GM18505 (cell line): ENCODE data around the gene ARPC1B.
A peak's percentile ranks its signal among the peaks of the same experiment; 100 is the strongest.
"Not testable (repeated sequence)": the region's sequence is repeated elsewhere in the genome, so short reads cannot be mapped to it uniquely, and the experiment has no call there.

Experiments used
- ATAC-seq: cut with Tn5 transposase; IDR thresholded peaks from one replicate; pipeline ENCODE4 v1.9.1; 2021; ENCODE audit not compliant: unreplicated experiment
- POLR2A ChIP-seq: IDR thresholded peaks from 4 replicates; pipeline ENCODE4 v1.6.1; 2011; ENCODE audit warnings: borderline replicate concordance; ENCODE audit not compliant: insufficient read depth, insufficient read length; ENCODE audit errors: extremely low read depth

ARPC1B gene

DNA sequence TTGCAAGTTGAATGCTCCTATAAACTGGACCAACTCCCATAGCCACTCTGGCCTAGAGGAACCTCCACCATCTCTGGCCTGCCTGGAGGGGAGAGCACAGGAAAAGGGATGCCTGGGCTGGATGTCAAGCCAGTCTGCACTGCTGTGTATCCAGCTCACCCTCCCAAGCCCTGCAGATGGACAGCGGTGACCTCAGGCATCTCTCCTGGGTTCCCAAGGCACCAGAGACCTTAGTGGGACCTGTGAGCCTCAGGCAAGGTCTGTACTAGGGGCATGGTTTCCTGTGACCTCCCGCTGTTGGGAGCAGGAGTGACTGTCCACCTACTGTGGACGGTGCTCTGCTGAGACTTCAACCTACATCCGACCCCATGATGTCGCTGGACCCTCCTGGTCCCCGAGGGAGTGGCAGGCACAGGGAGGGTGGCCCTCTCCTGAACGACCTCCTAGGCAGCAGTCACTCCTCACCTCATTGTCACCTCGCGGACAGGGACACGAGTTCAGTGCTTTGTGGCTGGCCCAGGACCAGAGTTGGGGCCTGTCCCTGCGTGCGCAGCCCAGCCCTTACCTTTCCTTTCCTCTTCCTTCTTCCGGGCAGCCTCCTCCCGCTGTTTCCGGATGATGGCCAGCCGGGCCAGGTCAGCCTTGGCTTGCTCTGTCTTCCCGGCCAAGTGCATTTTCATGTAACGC lies 22.9 kb downstream of the ARPC1B start:
- peak; percentile 36 for TF ChIP-seq POLR2A
- no peak for ATAC-seq

DNA sequence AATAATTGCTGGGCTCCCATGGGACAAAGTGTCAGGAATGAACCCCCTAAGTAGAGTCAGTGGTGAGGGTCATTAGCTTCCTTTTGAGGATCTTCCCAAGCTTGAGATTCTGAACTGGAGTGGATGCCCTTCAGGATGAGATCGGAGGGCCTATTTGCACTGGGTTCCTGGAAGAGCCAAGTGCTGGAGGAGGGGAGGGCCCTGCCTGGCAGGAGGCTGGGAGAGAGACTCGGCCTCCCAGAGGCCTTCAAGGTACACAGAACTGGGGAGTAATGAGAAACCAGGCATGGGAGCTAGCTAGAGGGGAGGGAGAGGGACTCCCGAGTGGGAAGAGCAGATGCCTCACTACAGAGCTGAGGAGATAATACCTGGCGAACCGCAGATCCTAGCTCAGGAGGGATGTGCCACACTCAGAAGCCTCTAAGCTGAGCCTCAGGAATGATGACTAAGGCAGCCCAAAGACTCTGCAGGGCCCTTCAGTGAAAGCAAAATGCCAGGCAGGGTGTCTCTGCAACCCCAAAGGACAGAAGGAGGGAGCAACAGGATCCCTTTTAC lies 24.4 kb downstream of the ARPC1B start:
- no peak for ATAC-seq

DNA sequence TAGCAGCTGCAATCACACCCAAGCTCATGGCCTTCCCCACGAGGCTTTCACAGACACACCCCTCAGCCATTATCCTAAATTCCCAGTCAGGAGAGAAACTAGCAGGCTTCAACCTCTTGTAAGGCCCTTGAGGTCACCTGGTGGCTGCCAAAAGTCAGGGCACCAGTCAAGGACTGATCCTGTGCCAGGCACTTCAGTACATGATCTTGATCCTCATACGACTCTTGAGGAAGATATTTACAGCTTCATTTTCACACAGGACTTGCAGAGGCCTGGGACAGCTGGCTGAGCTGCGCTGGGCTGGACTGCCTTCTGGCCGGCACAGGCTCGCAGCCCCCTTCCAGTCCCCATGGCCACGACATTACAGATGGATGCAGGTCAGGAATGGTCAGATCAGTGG lies 25.1 kb downstream of the ARPC1B start:
- TF ChIP-seq POLR2A: no peak

More for the DNA sequence above, 24.4 kb downstream of the ARPC1B start:
- no peak for TF ChIP-seq POLR2A

DNA sequence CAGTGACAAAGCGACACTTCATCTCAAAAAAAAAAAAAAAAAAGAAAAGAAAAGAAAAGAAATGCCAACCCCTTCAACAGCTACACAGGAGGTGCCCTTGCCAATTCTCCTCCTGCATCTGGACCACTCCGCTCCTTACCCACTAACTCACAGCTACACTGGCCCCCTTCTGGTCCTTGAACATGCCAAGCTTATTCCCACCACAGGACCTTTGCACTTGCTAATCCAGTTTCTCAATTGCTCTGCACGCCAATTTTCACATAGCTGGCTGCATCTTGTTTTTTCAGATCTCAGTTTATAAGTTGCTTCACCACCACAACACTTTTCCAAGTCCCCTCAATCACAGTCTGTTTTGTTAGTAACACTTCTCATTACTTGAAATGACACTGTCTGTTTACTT lies 28.3 kb downstream of the ARPC1B start:
- TF ChIP-seq POLR2A: no peak
- no peak for ATAC-seq

More for the DNA sequence above, 25.1 kb downstream of the ARPC1B start:
- ATAC-seq: no peak

DNA sequence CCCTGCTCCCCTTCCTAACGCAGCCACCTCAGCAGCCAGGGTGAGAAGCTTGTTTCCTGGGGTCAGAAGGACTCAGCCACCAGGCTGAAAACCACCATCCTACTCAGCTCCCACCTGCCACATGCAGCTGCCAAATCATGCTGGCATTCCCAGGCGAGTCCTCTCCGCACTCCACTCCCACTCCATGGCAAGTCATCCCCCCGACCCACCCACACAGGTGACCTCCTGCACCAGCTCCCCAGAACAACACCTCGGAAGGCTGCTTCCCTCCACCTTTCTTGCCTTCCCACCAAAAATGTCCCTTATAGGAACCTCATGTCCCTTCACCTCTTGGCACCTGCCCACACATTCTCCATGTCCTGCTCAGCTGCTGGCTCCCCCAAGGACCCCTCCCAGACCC lies 29.2 kb downstream of the ARPC1B start:
- TF ChIP-seq POLR2A: no peak
- ATAC-seq: no peak

DNA sequence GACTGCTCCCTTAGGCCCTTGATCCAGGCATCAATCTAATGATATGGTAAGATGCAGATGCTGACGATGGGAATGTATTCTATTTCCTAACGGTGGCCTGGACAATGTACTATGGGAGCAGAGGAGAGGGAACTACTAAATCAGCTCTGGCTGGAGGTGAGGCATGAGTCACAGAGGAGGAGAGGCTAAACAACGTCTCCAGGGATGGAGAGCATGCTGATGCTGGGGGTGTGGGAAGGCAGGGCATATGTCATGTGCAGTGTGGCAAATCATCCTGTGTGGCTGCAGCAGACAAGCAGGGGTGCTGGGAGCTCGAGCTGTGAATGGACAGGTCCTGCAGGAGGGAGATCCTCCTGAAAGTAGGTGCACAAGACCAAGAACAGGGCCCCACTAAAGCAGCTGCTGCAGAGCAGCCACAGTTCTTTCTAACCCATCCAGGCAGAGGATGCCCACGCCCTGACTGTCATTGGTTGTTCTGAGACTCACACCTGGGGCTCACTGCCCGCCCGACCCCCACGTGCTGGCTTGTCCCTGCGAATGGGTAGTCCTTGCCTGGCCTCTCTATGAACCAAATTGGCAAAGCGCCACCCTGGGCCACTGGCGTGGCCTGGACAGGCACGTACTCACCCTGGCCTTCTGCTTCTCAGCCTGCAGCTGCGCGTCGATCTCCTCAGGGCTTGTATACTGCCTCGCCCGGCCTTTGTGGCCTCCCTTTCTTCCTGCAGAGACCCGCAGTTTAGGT lies 29.9 kb downstream of the ARPC1B start:
- no peak for TF ChIP-seq POLR2A
- ATAC-seq: no peak

DNA sequence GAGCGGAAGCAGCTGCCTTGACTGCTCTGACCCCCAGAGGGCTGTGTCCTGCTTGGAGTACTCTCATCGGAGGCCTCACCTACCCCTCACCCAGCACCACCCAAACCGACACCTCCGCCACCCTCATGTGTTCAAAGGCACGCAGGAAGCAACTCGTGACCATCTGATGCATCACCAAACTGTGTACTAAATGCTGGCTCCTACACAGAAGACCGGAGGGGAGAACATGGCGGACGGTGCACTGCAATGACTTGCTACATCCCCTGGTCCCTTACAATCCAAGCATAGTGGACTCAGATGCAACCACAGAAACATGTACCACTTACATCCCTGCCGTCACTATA lies 30.4 kb downstream of the ARPC1B start:
- no peak for ATAC-seq
- TF ChIP-seq POLR2A: no peak

DNA sequence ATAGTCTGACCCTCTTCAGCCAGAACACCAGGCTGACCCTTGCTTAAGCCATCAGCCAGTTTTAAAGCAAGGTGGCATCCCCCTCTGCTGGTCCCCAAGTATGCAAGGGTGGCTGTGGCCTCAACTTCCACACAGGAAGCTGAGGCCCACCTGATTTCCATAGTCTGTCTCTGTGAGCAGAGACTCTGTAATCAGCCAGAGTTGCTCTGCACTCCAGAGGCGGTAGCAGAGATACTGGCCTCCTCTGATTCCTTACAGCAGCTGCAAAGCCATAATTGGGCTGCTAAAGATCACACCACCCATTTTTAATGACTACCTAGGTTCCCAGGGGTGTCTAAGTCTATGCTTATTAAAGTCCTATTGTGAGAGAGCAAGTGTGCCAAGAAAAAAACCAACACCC lies 32.0 kb downstream of the ARPC1B start:
- ATAC-seq: no peak
- TF ChIP-seq POLR2A: no peak

DNA sequence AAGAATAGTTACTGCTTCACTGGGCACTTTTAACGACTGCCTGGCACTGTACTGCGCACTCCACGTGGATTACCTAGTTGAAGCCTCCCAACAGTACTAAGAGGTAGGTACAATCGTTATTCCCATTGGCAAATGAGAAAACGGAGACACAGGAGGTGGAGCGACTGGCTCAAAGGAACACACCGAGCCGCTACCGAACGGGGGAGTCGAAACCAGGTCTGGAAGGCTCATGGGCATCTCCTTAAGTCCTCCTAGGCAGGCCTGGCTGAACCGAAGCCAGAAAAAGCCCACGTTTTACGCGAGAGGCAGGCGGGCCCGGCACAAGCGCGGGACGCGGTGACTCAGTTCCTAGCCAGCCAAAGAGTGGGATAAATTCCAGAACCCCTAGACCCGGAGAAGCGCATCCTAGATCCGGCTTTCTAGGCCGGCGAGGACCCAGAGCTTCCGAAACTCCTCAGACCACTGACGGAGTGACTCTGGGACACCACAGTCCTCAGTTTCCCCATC lies 33.4 kb downstream of the ARPC1B start:
- TF ChIP-seq POLR2A: no peak
- ATAC-seq: peak; percentile 6

DNA sequence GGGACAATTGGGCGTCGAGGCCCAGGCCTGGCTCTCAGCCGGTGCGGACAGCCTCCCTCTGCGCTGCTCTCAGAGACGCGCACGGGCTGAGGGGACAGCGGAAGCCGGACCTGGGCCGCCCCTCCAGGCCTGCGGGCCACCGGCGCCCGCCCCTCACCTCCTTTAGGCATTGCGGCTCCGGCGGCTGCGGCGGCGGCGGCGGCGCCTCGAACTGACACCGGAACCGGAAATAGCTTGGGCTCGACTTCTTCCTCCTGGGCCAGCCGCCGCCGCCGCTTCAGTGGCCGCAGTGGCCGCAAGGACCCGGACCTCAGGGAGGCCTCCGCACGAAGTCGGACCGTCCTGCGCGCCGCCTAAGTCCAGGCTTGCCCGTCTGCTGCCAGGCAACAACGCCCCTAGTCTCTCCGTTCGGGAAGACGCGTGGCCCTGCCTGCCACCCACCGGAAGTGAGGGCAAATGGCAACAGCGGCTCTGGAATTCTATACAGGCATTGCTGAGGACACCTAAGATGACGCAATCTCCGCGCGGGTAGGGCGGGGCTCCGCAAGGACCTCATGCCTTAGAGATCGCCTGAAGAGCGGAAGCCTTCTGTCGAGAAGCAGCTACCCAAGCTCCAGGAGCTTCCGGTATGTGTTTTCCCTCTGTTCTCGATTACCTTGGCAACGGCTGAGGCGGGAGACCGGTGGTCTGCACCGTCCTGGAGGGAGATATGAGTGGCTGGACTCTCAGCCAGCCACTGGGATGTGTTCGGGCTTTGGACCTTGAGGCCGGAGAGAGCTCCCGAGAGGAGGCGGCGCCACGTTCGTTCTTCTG lies 34.1 kb downstream of the ARPC1B start, which contains the start of the genes BUD31 and PDAP1:
TSS of gene BUD31 (plus strand) at position 591 of the 813 bp plus-strand sequence. CDS start 2,124 bp downstream, outside the sequence.
TSS of gene PDAP1 (minus strand) at position 219 of the 813 bp plus-strand sequence. CDS start at position 170, 49 bp downstream.
- peak; percentile 73 for ATAC-seq
- TF ChIP-seq POLR2A: peak; percentile 95

DNA sequence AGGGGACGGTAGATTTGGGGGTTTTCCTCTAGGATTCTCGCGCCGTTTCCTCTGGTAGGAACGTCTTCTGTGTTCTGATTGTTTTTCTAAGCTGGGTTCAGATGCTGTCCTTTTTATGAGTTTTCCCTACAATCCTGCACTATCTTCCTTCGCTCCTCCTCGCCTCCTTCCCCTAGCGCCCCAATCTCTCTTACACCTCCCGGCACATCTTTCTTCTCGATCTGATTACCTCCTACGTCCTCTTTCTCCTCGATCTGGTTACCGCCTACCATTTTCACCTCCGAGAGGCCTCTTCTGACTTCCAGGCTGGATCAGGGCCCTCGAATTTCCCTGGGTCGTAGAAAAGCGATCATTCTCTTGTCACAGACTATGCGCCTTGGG lies 34.7 kb downstream of the ARPC1B start:
- peak; percentile 4 for ATAC-seq
- TF ChIP-seq POLR2A: no peak

DNA sequence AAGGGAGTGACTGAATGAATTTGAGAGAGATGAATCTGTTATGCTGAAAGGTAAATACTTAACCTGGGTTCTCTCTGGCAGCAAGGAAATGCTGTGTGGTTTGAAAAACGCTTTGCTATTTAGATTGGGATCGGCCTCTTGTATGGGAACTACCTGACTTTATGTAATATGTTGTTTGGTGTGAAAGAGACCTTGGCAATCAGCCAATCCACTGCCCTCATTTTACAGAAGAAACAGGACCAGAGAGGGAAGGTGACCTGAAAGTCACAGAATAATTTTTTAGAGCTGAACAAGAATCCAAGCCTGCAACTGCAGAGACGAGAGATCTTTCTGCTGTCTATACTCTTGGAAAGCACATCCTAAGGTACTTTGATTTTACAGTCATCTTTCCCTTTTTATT lies 35.3 kb downstream of the ARPC1B start:
- TF ChIP-seq POLR2A: no peak
- no peak for ATAC-seq

DNA sequence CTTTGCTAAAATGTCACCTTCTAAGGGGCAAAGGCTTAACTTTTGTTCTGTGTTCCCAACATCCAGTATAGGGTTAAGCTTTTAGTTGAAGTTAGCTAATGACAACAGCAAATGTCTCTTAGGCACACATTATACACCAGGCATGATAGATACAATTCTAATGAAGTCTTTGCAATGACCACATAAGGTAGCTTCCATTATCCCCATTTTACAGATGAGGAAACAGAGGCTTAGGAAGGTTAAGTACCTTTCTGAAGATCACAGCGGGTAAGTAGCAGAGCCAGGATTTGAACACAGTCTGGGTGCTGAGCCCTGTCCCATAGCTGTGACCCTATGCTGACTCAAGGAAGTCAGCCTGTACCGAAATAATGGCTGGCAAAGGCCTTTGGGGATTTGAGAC lies 36.1 kb downstream of the ARPC1B start:
- TF ChIP-seq POLR2A: no peak
- no peak for ATAC-seq

DNA sequence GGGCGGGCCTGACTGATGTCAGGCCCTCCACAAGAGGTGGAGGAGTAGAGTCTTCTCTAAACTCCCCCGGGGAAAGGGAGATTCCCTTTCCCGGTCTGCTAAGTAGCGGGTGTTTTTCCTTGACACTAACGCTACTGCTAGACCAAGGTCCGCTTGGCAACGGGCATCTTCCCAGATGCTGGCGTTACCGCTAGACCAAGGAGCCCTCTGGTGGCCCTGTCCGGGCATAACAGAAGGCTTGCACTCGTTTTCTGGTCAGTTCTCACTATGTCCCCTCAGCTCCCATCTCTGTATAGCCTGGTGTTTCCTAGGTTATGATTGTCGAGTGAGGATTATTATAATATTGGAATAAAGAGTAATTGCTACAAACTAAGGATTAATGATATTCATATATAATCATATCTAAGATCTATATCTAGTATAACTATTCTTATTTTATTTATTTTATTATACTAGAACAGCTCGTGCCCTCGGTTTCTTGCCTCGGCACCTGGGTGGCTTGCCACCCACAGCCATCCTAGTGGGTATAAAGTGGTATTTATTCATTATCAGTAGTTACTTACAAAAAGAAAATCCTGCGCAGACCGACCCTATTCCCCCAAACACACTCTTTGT lies 41.1 kb downstream of the ARPC1B start:
- ATAC-seq: not testable (repeated sequence)
